HG03280 (cell line): ENCODE measurements around the gene C12orf43.

Experiments used
- ATAC-seq: cut with Tn5 transposase; IDR thresholded peaks from one replicate; pipeline ENCODE4 v1.9.1; 2021; ENCODE audit warnings: mild to moderate bottlenecking, moderate library complexity; ENCODE audit not compliant: unreplicated experiment

The C12orf43 gene

DNA sequence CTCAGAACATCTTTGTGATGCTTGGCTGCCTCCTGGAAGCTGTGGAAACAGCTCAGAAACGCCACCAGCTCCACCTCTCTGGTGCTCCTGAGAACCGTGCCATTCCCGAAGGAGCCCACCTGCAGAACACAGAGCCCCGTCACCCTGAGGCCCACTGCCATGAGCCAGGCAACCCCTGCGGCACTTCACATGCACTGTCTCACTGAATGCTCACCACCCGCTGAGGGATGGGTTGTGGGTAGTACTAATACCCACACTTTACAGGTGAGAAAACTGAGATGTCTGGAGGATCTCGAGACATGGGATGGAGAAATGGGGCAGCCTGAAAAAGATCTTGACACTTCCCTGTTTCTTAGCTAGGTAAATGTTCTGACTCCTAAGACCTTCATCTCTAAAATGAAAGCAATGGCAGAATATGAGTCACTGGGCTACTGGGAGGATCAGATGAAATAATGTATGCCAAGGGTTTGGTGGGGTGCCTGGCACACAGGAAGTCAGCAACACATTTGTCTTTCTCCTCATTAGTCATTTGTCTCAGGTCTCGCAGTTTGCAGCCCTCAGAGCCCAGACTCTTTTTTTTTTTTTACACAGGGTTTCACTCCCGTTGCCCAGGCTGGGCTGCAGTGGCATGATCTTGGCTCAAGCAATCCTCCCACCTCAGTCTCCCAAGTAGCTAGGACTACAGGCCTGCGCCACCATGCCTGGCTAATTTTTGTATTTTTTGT is 17.5 kb upstream of the C12orf43 start:
- ATAC-seq, result no peak

GRCh38 chr12:121030576-121031212 is 14.4 kb upstream of the C12orf43 start:
- no peak for ATAC-seq

DNA sequence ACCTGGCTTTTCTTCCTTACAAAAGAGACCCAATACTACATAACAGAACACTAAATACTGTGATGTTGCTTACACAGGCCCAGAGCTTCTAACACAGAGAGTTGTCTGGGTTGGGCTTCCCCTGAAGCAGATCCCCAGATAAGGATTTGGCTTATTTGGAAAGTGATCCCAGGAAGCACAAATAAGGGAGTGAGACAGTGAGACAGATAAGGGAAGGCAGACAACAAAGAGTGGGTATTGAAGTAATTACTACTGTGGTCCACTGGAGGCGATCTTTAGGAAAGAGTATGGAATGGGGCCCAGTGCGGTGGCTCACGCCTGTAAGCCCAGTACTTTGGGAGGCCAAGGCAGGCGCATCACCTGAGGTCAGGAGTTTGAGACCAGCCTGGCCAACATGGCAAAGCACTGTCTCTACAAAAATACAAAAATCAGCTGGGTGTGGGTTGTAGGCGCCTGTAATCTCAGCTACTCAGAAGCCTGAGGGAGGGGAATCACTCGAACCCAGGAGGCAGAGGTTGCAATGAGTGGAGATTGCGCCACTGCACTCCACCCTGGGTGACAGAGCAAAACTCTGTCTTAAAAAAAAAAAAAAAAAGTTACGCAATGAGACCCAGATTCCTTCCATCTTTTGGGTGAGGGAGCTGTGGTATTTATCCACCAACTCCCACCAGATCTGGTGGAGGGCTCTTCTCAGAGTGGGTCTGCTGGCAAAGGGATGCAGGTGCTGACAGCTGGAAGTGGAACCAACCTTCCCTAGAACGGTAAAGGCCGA is 10.2 kb upstream of the C12orf43 start:
- no peak for ATAC-seq

DNA sequence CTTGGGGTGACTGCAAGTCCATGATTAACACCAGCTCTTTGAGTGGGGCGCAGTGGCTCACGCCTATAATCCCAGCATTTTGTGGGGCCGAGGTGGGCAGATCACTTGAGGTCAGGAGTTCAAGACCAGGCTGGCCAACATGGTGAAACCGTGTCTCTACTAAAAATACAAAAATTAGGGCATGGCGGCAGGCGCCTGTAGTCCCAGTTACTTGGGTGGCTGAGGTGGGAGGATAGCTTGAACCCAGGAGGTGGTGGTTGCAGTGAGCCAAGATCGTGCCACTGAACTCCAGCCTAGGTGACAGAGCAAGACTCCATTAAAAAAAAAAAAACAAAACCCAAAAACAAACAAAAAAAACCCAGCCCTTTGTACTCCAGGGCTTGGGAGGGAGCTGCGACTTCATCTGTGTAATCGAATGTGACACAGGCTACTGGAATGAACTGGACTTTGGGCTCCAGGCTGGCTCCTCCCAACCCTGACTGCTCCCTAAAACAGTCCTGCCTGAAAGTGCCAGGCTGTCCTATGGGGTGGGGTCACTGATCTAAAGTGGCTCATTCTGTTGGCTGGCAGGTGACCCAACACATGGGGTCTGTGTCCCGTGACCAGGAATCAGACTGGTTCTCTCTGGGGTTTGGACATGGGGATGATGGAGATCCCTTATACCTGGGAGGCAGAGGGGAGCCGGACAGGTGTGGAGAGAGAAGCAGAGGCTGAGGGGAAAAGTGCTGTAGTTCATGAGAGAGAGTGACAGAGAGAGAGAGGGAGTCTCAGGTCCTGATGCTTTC is 9.3 kb upstream of the C12orf43 start:
- no peak for ATAC-seq

DNA sequence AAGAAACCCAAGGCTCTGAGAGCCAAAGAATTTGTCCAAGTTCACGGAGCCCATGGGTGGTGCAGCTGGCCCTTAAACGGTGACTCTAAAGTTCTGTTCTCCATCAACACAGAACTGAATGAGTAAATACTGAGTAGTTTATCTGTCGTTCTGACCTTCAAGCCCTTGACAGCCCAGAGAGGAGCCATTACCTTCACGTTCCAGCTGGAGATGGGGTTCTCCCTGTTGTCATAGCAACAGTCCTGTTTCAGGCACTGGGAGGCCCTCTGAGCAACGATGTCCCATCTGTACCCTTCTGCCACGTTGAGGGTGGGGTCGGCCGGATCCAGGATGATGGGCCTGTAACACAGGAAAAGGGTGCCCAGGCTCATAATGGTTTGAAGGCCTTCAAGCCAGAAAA is 7.5 kb upstream of the C12orf43 start:
- ATAC-seq, result no peak

DNA sequence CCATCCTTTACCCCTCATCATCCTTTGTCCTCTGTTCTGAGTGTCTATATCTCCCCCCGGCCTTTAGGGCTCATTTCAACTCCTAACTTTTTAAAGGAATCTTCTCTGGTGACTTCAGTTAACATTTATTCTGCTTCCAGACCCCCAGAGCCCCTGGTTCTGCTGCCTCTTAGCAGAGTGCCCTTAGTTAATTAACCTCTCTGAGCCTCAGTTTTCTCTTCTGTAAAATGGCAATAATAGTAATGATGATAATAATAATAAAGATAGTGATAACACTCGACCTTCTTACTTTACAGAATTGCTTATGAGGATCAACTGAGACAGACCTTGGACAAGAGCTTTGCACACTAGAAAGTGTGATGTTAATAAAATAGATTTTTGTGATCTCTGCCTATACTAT is 6.4 kb upstream of the C12orf43 start:
- no peak for ATAC-seq

- no peak for ATAC-seq
Observed at GRCh38 chr12:121021754-121022153, 5.5 kb upstream of the C12orf43 start.

DNA sequence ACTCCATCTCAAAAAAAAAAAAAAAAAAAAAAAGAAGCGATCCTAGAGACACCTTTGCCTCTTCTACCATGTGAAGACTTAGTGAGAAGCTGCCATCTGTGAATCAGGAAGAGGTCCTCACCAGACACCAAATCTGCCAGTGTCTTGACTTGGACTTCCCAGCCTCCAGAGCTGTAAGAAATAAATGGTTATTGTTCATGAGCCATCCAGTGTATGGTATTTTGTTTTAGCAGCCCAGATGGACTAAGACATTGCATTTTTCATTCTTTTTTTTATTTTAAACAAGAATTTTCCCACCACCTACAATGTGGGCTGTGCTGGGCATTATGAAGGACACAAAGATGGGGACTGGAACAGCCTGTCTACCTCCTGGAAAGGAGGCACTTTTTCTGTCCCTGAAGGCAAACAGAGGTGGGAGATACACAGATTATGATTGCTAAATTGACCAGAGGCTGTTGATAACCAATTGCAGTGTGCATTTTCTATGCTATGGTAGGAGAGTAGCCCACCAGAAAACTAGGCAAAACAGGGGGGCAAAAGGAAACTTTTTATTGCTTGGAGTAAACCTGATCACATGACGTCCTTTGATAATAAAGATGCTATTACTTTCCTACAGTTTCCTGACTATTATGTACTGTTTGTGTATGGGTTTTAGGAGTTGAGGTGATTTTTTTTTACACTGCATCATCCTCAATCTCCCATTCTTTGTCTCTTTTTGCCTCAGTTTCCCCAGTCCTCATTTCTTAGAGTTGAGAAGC is 2.8 kb upstream of the C12orf43 start:
- no peak for ATAC-seq

DNA sequence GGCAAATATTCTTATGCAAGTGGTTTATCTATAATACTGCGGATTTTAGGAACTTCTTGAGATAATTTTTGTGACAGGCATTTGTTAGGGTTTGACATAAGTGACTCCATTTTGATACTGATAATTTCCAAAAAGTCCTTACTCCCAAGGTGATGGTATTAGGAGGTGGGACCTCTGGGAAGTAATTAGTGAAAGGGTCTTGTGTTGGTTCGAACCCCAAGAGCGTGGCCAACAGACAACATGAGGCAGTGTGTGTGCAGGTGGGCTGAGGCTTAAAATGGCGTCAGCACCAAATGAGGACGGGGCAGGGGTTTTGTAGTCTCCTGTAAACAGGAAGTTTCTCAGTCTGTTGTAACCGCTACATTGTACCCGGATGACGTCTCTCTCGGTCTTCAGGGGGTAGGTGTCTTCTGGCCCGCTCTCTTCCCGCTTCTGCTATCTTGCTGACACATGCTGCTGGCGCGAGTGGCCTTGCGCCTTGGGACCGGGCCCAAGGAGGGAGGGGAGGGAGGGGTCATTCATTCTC is 1.7 kb upstream of the C12orf43 start:
- ATAC-seq, result no peak

- no peak for ATAC-seq
Observed at GRCh38 chr12:121013715-121014114, 2.6 kb downstream of the C12orf43 start.

DNA sequence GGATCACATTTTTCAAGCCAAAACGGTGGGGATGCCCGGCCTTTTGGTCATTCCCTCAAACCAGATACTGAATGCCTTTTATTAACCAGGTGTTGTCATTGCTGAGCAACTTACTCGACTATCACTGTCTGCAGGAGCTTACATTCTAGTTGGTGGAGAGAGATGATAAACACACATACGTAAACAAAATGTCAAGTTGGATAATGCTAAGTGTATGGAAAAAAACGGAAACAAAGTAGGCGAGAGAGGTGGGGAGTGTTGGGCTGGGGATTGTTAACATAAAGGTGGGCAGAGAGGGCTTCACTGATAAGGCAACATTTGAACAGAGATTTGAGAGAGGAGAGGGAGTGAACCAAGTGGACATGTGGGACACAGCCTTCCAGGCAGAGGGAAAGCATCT is 4.5 kb downstream of the C12orf43 start:
- ATAC-seq, result no peak

GRCh38 chr12:121010860-121011259 is 5.4 kb downstream of the C12orf43 start:
- ATAC-seq, result no peak

DNA sequence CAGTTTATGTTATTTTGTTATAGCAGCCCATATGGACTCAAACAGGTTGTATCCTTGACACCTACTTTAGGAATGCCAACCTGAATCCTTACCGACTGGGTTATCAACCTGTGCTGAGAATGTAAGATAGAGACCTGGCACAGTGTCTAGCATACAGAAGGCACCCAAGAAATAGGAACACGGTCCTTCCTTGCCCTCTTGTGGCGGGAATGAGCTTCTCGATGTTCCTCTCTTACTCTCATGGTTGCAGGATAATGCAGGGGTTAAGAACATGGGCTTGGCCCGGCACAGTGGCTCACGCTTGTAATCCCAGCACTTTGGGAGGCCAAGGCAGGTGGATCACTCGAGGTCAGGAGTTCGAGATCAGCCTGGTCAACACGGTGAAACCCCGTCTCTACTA is 6.5 kb downstream of the C12orf43 start:
- ATAC-seq, result no peak

DNA sequence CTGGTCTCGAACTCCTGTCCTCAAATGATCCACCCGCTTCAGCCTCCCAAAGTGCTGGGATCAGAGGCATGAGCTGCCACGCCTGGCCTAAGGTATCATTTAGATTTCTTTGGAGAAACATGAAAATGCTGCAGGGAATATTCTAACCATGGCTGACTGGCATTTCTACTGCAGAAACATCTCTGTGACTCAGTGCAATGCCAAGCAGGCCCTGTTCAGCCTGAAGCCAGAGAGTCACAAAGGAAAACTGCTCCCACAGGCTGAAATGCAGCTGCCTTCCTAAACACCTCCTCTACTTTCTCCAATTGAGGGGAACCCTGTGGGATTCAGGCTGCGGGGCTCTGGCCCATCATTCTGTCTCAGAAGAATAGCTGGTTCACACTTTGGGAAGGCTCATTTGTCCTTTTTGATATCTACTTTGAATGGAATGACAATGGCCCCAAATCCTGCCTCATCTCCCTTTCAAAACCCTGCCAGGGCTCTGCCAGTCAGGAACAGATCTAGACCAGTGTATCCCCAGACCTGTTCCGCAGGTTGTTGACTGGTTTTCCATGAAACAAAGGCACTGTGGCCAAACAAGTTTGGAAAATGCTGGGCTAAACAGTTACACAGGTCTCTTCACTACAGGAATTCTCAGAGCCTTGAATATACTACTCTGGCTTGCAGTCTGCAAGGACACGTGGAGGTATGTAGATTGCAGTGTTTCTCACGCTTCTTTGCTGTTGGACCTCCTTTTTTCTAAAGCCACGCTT is 7.8 kb downstream of the C12orf43 start:
- no peak for ATAC-seq

DNA sequence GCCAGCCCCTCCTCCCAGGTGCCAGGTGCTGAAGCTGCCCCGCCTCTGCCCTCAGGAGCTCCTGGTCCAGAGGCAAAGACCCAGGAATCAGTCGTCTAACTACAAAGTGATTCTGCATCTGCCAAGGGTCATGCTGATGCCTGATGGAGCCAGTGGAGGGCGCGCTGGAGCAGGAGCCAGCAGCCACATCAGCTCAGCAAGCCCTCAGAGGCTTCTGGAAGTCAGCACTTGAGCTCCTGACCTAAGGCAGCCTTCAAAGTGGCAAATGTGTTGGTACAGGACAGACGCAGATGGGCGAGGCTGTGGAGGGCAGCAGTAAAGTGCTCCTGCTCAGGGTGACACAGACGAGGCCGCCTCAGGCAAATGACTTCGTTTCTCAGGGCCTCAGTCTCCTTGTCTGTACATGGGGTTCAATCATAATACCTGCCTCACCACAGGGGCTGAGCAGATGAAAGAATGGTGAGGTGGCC is 10.9 kb downstream of the C12orf43 start:
- no peak for ATAC-seq

DNA sequence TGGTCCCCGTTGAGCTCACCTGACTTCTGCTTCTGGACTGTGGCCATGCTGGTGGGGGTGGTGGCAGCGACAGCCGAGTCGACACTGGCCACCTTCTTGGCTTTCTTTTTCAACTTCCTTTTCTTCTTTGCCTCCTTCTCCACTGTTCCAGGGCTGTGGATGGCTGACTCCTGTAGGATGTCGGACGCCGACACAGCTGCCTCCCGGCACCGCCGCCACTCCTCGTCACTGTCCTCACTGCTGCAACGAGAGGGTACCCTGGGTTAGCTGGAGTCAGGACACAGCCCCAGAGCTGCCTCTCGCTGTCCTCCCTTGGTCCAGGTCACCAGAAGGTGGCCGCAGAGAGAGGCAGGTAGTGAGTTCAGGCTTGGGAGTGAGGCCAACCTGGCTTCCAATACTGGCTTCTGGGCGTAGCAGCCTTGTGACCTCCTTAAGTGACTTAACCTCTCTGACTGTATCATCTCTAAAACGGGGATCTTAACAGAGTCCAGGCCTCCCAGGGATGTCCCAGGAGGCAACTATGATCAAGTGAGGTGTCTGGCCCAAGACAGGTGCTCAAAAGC is 12.0 kb downstream of the C12orf43 start:
- ATAC-seq, result no peak

DNA sequence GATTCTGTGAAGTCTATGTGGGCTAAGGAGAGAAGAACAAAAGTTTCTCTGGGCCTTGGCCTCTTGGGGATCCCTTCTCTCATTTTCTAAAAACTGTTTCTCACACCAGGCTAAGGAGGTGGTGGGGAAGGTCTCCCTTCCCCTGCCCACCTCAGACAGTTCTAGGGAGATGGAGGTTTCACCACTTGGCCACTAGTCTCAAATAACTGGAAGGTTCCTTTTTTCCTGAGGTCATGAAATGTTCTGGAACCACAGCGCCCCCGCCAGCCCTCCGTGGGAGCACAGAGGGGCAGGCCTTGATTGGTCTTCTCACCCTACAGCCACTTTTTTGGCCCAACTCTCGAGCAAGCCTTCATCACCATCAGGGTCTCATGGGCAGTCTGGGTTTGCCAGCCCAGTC is 12.6 kb downstream of the C12orf43 start:
- no peak for ATAC-seq

- ATAC-seq, result no peak
Observed at GRCh38 chr12:121001841-121002483, 14.3 kb downstream of the C12orf43 start.

DNA sequence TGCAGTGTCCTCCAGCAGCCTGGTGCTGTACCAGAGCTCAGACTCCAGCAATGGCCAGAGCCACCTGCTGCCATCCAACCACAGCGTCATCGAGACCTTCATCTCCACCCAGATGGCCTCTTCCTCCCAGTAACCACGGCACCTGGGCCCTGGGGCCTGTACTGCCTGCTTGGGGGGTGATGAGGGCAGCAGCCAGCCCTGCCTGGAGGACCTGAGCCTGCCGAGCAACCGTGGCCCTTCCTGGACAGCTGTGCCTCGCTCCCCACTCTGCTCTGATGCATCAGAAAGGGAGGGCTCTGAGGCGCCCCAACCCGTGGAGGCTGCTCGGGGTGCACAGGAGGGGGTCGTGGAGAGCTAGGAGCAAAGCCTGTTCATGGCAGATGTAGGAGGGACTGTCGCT is 15.2 kb downstream of the C12orf43 start:
- ATAC-seq, result no peak
